HL-60 (cell line): ENCODE measurements around the gene DHRS9.

Experiments used
- DNase-seq, 2 experiments: peaks; one replicate each; pipeline ENCODE4 v3.0.0-alpha.2; 2010 to 2020; ENCODE audit warnings: low read depth in 1 of 2, low spot score in 1 of 2
- H3K27ac ChIP-seq: fragments of 250-450 bp; sonication (Bioruptor Pico); replicated peaks from 2 replicates; pipeline ENCODE4 v1.5.1; 2020; ENCODE audit warnings: mild to moderate bottlenecking, moderate library complexity
- H3K27me3 ChIP-seq: fragments of 250-450 bp; sonication (Bioruptor Pico); 2 replicates; pipeline ENCODE4 v1.5.1; 2021; ENCODE audit warnings: mild to moderate bottlenecking, moderate library complexity; ENCODE audit not compliant: insufficient read depth, poor library complexity, severe bottlenecking
- H3K4me3 ChIP-seq: replicated peaks from 2 replicates; pipeline ENCODE4 v1.5.1; 2011; ENCODE audit warnings: mild to moderate bottlenecking, control low read depth, low read length; ENCODE audit not compliant: insufficient read depth
- GABPA ChIP-seq: IDR thresholded peaks from 2 replicates; pipeline ENCODE4 v1.6.1; 2012; ENCODE audit warnings: low read depth
- POLR2AphosphoS5 ChIP-seq: IDR thresholded peaks from 2 replicates; pipeline ENCODE4 v1.6.1; 2012; ENCODE audit warnings: low read depth
- SPI1 ChIP-seq: IDR thresholded peaks from 2 replicates; pipeline ENCODE4 v1.6.1; 2012; ENCODE audit warnings: low read depth, mild to moderate bottlenecking, borderline replicate concordance
- TF ChIP-seq, protein P1 (sequence below): IDR thresholded peaks from one replicate; pipeline ENCODE4 v1.5.1; 2011; ENCODE audit warnings: low read length, control low read depth, inconsistent platforms; ENCODE audit not compliant: insufficient read depth
- TF ChIP-seq, protein P2 (sequence below): IDR thresholded peaks from 2 replicates; pipeline ENCODE4 v1.6.1; 2012; ENCODE audit warnings: low read depth; ENCODE audit not compliant: insufficient replicate concordance

DHRS9 gene

GRCh38 chr2:169091761-169092519 lies 22.6 kb downstream of the DHRS9 start:
- H3K4me3 ChIP-seq: no peak overlapping the region
- DNase-seq: no peak
- no peak overlapping the region; the same call in 1 of the 2 replicates for H3K27ac ChIP-seq
- TF ChIP-seq POLR2AphosphoS5: no peak
- TF ChIP-seq SPI1: no peak
- TF ChIP-seq, protein P1, sequence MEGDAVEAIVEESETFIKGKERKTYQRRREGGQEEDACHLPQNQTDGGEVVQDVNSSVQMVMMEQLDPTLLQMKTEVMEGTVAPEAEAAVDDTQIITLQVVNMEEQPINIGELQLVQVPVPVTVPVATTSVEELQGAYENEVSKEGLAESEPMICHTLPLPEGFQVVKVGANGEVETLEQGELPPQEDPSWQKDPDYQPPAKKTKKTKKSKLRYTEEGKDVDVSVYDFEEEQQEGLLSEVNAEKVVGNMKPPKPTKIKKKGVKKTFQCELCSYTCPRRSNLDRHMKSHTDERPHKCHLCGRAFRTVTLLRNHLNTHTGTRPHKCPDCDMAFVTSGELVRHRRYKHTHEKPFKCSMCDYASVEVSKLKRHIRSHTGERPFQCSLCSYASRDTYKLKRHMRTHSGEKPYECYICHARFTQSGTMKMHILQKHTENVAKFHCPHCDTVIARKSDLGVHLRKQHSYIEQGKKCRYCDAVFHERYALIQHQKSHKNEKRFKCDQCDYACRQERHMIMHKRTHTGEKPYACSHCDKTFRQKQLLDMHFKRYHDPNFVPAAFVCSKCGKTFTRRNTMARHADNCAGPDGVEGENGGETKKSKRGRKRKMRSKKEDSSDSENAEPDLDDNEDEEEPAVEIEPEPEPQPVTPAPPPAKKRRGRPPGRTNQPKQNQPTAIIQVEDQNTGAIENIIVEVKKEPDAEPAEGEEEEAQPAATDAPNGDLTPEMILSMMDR: no peak
- TF ChIP-seq, protein P2, sequence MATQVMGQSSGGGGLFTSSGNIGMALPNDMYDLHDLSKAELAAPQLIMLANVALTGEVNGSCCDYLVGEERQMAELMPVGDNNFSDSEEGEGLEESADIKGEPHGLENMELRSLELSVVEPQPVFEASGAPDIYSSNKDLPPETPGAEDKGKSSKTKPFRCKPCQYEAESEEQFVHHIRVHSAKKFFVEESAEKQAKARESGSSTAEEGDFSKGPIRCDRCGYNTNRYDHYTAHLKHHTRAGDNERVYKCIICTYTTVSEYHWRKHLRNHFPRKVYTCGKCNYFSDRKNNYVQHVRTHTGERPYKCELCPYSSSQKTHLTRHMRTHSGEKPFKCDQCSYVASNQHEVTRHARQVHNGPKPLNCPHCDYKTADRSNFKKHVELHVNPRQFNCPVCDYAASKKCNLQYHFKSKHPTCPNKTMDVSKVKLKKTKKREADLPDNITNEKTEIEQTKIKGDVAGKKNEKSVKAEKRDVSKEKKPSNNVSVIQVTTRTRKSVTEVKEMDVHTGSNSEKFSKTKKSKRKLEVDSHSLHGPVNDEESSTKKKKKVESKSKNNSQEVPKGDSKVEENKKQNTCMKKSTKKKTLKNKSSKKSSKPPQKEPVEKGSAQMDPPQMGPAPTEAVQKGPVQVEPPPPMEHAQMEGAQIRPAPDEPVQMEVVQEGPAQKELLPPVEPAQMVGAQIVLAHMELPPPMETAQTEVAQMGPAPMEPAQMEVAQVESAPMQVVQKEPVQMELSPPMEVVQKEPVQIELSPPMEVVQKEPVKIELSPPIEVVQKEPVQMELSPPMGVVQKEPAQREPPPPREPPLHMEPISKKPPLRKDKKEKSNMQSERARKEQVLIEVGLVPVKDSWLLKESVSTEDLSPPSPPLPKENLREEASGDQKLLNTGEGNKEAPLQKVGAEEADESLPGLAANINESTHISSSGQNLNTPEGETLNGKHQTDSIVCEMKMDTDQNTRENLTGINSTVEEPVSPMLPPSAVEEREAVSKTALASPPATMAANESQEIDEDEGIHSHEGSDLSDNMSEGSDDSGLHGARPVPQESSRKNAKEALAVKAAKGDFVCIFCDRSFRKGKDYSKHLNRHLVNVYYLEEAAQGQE: no peak
- TF ChIP-seq GABPA: no peak
- no peaks in the 10 kb centered on the region for H3K27me3 ChIP-seq

GRCh38 chr2:169093535-169093934 lies 24.2 kb downstream of the DHRS9 start:
- H3K4me3 ChIP-seq: no peak overlapping the region
- TF ChIP-seq POLR2AphosphoS5 (no peak), SPI1 (no peak), GABPA (no peak)
- TF ChIP-seq, protein P2: no peak
- TF ChIP-seq, protein P1: no peak
- DNase-seq: no peak
- H3K27me3 ChIP-seq: no peaks in the 10 kb centered on the region
- no peak overlapping the region for H3K27ac ChIP-seq

DNA sequence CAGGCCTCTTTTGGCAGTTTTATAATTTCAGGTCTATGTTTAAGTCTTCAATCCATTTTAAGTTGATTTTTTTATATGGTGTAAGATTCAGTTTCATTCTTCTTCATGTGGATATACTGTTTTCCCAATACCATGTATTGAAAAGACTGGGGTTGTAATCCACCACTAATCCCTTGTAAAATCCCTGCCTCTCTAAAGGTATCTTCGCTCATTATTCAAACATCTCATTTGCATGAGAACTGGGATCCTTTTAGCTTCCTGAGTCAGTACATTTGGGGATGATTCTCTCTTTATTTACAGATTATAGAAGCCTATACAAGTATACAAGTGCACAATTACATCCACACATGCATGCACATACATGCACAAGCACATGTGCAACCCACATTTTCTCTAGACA lies 25.3 kb downstream of the DHRS9 start:
- no peak for DNase-seq
- Histone ChIP-seq H3K27me3 (no peaks in the 10 kb centered on the region), H3K4me3 (no peak overlapping the region), H3K27ac (no peak overlapping the region)
- no peak for TF ChIP-seq POLR2AphosphoS5
- no peak for TF ChIP-seq GABPA
- TF ChIP-seq, protein P2: no peak
- TF ChIP-seq SPI1: no peak
- TF ChIP-seq, protein P1: no peak
